GM19193 (cell line): ENCODE results near the gene MCC.

Experiments
- POLR2A ChIP-seq: IDR thresholded peaks from 4 replicates; pipeline ENCODE4 v1.6.1; 2011; ENCODE audit not compliant: insufficient read depth, insufficient read length; ENCODE audit errors: extremely low read depth

The MCC gene

GRCh38 chr5:113140837-113141671, 347.2 kb downstream of the MCC start:
- TF ChIP-seq POLR2A, result no peak

GRCh38 chr5:113133211-113133975, 354.9 kb downstream of the MCC start:
- no peak for TF ChIP-seq POLR2A

GRCh38 chr5:113132564-113132963, 355.7 kb downstream of the MCC start:
- no peak for TF ChIP-seq POLR2A

- TF ChIP-seq POLR2A, result no peak
Observed at GRCh38 chr5:113128641-113129330, 359.5 kb downstream of the MCC start.

- no peak for TF ChIP-seq POLR2A
Observed at GRCh38 chr5:113128082-113128481, 360.2 kb downstream of the MCC start.

- TF ChIP-seq POLR2A, result no peak
Observed at GRCh38 chr5:113127021-113127420, 361.2 kb downstream of the MCC start.

GRCh38 chr5:113125371-113125770, 362.9 kb downstream of the MCC start:
- TF ChIP-seq POLR2A, result no peak

- no peak for TF ChIP-seq POLR2A
Observed at GRCh38 chr5:113124914-113125313, 363.3 kb downstream of the MCC start.

GRCh38 chr5:113124265-113124664, 364.0 kb downstream of the MCC start:
- TF ChIP-seq POLR2A, result no peak

GRCh38 chr5:113123618-113124017, 364.6 kb downstream of the MCC start:
- TF ChIP-seq POLR2A, result no peak

- TF ChIP-seq POLR2A, result no peak
Observed at GRCh38 chr5:113122053-113122452, 366.2 kb downstream of the MCC start.

- TF ChIP-seq POLR2A, result no peak
Observed at GRCh38 chr5:113119246-113119924, 368.9 kb downstream of the MCC start.

GRCh38 chr5:113118765-113119164, 369.5 kb downstream of the MCC start:
- TF ChIP-seq POLR2A, result no peak

GRCh38 chr5:113118298-113118697, 370.0 kb downstream of the MCC start:
- TF ChIP-seq POLR2A, result no peak
